ENCODE data around the gene USP9Y.
"Not testable (repeated sequence)": the region's sequence is repeated elsewhere in the genome, so short reads cannot be mapped to it uniquely, and the experiment has no call there.

The USP9Y gene, protein sequence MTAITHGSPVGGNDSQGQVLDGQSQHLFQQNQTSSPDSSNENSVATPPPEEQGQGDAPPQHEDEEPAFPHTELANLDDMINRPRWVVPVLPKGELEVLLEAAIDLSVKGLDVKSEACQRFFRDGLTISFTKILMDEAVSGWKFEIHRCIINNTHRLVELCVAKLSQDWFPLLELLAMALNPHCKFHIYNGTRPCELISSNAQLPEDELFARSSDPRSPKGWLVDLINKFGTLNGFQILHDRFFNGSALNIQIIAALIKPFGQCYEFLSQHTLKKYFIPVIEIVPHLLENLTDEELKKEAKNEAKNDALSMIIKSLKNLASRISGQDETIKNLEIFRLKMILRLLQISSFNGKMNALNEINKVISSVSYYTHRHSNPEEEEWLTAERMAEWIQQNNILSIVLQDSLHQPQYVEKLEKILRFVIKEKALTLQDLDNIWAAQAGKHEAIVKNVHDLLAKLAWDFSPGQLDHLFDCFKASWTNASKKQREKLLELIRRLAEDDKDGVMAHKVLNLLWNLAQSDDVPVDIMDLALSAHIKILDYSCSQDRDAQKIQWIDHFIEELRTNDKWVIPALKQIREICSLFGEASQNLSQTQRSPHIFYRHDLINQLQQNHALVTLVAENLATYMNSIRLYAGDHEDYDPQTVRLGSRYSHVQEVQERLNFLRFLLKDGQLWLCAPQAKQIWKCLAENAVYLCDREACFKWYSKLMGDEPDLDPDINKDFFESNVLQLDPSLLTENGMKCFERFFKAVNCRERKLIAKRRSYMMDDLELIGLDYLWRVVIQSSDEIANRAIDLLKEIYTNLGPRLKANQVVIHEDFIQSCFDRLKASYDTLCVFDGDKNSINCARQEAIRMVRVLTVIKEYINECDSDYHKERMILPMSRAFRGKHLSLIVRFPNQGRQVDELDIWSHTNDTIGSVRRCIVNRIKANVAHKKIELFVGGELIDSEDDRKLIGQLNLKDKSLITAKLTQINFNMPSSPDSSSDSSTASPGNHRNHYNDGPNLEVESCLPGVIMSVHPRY (N-terminal part only)

DNA sequence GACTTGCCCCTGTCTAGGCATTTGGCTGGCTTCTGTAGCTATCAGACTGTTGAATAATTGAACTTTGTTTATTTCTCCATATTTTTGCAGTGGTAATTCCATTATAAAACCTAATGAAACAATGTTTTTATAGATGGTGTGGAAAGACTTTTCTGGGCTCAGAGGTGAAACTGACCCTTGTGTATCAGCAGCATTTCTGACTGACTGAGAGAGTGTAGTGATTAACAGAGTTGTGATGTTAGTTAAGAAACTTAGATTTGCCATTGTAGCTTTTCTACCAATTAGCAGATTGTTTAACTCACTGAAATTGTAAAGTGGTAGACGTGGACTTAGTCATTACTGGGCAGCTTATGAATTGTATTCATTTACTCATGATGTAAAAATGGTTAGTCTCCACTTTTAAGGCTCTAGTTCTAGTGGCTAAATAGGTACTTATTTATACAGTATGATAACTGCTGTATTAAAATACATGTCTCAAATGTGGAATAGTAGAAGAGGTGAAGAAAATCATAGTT is at the start of gene USP9Y:
TSS of gene USP9Y (plus strand) at position 51 of the 515 bp plus-strand sequence. CDS start 8,217 bp downstream, outside the sequence.
- no peak for DNase-seq

DNA sequence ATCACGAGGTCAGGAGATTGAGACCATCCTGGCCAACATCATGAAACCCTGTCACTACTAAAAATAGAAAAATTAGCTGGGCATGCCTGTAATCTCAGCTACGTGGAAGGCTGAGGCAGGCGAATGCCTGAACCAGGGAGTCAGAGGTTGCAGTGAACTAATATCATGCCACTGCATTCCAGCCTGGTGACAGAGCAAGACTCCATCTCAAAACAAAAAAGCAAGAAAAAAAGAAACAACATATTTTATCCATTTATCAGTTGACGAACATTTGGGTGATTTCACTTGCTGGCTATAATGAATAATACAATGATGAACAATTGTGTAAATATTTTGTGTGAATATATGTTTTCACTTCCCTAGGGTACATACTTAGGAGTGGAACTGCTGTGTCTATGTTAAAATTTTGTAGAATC is 49.4 kb upstream of the USP9Y start:
- DNase-seq, result no peak

DNA sequence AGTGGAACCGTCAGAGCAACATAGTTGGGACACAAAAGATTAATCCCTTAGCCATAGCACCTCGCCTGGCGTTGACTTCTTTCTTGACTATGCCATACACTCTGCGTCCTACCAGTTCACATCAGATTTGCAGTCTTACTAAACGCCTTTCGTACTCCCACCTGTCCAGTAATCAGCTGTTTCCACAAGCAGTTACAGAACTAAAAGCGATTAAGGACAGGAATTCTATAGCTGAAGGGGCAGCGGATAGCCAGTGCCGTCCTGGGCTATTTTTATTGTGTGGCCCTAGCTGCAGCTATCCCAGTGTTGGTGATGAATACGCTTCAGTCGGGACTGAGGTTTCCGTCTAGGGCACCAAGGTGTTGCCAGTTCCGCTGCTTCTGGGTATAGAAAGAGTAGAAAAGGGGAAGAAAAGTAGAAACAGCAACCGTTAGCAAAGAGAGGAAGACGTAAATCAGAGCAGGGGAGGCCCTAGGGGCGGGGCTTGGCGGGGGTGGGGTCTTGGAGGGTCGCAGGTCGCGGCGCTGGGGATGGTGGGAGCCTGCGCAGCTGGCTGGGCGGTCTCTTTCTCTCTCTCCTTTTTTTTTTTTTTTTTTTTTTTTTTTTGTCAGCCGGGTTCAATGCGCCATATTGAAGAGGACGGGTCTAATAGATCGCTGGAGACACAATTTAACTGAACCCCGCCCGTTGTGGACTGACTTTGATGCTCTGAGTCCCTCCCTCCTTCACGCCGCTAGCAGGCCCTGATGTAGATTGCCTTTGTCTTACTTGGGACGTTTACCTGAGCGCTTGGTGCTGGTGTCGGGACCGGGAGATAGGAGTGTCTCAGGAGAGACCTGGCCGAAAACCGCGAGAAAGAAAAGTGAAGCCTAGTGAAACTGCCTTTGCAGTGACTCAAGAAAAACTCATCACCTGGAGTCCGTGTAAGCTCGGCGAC is 39.0 kb upstream of the USP9Y start:
- DNase-seq, result peak; percentile 62

DNA sequence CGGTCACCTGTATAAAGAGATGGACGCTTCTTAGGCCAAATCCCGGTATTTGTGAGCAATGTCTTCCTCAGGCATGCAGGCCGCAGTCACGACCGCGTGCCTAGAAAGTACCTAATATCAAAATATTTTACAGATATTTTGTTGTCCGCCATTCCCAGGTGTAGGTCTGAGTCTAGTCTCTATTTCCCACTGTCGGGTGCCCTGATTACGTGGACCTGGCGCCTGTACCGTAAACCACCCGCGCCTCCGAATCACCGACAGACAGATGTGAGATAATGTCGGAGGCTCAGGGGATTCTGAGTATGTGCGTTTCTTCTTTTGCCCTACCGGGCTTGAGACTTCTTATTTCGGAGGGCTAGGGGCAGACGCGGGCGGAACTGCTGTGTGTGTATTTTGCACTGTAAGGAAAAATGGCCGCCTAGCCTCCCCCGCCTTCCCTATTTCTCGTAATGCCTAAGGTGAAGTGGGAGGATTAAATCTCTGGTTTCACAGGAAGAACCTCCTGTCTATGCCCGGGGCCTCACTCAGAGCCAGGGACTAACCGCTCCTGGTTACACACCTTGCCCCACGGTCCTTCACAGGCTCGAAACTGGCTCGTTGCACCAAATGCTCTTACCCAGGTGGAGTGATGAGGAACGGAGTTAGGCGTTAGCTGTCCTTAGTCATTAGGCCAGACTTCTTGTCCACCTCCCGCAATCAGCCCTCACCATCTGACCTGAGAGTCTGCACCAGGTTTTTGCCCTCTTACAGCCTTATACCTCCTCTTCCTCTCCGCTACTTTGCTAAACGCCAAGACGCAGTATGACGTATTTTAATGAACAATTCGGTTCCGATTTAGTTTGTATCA is 38.1 kb upstream of the USP9Y start:
- DNase-seq, result peak; percentile 56

DNA sequence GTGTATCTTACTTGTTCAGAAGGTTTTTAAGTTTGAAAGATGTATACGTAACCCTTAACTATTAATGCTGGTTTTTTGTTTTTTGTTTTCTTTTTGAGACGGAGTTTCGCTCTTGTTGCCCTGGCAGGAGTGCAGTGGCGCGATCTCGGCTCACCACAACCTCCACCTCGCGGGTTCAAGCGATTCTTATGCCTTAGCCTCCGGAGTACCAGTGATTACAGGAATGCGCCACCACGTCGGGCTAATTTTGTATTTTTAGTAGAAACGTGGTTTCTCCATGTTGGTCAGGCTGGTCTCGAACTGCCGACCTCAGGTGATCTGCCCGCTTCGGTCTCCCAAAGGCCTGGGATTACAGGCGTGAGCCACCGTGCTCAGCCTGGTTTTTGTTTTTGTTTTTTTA is 37.2 kb upstream of the USP9Y start:
- DNase-seq, result not testable (repeated sequence)

DNA sequence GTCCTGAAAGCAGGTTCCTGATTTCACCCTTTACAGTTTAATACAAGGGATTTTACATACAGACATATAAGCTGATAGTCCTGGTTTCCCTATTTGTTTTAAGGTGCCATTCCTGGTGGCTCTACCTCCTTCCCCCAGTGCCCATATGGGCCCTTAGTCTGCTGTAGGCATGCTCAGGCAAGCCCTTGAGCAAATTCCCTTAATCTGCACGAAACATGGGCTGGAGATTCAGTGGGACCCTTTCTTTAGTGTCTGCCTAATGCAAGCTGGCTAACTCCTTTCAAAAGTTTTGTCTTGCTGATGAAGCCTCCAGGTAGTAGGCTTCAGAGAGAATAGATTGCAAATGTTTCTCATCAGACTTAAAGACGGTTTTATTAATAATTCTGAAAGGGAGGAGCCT is 22.9 kb upstream of the USP9Y start:
- no peak for DNase-seq

DNA sequence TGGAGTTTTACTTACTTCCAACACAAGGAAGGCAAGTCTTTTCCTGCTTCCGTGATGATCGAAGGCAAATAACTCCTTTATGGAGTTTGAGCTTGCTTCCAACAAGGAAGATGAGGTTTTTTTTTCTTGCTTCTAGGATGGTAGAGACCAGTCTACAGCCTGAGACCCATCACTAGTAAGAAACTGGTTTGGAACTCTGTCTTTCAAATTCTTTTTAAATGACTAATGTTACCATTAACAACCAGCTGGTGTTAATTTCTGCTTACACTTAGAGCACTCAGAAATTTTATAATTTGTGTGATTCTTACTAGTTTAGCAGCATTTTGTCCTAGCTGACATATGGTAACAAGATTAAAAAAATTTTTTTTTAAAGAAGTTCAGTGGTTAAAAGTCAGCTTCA is 19.5 kb upstream of the USP9Y start:
- DNase-seq, result no peak

DNA sequence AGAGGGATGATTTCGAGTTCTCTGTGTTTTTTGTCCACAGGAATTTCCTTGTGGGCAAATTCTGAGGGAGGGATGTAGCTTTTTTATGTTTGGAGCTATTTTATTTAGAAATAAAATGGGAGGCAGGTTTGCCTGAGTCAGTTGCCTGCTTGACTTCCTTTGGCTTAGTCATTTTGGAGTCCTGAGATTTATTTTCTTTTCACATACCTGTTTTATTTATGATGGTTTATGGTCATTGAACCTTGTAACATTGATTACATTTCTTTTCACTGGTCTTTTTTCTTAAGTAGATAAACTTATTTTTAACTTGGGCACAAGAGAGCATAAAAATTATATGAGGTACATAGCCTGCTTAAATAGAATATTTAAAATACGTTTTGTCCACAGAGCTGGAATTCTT is 12.7 kb upstream of the USP9Y start:
- DNase-seq, result no peak

DNA sequence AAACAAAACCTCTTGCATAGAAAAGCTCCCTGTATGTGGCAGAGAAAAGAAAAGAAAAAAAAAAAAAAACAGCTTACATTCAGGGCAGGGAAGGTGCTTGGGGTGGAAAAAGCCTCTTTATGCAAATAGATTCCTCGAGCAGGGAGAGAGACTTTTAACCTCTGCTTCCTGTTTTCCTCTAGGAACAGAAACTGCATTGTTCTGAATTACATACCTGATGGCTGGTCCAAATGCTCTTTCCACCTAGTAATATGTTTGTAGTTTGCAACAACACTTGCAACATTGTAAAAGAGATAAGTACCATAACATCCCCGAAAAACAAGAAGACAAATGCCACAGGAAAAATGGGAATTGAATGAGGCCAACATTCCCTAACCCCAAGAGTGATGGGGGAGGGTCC is 944 bp upstream of the USP9Y start:
- no peak for DNase-seq

DNA sequence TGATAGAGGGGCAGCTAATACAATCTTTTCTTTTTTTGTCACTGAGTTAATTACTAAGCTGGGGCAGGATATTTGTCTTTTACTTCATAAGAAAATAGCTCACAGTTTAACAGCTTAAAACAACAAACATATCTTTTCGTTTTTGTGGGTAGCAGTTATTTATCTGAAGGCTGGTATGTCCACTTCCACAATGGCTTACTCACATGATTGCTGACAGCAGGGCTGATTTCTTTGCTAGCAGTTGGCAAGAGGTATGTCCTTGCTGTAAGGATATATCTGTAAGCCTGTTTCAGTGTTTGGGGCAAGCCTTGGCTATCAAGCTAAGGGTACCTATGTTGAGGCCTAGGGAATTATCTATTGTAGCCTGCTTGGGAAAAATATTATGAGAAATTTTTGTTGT is 1.1 kb downstream of the USP9Y start:
- no peak for DNase-seq

DNA sequence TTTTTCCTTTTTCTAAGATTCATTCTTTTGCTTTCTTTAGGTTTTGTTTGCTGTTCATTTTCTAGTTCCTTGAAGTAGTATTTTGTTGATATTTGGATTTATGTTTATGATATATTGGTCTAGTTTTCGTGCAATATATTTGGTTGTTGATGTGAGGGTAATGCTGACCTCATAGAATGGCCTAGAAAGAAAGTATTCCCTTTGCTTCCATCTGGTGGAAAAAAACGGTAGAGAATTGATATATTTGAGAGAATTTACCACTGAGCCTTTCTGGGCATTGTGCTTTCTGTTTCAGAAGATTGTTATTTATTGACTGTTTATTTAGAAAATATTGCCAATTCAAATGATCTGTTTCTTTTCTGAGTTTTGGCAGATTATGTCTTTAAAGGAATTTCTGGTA is 9.4 kb downstream of the USP9Y start:
- DNase-seq, result no peak

DNA sequence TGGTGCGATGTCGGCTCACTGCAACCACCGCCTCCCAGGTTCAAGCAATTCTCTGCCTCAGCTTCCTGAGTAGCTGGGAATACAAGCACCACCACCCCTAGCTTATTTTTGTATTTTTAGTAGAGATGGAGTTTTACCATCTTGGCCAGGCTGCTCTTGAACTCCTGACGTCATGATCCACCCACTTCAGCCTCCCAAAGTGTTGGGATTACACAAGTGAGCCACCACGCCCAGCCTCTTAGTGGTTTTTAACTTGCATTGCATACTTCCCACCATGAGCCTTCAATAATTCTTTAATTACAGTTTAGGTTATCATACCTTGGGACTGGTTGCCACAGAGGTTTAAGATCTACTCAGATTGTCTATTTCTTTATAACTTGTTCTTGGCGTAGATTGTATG is 14.3 kb downstream of the USP9Y start:
- DNase-seq, result no peak

DNA sequence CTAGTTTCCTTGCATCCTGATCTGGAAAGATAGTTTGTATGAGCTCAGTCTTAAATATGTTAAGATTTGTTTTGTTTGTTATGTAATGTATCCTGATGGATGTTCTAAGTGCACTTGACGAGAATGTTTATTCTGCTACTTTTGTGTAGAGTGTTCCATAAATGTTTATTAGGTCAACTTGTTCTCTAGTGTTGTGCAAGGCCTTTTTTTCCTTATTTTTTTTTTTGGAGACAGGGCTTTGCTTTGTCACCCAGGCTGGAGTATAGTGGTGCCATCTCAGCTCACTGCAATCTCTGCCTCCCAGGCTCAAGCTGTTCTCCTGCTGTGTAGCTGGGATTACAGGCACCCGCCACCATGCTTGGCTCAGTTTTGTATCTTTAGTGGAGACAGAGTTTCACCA is 28.7 kb downstream of the USP9Y start:
- no peak for DNase-seq

DNA sequence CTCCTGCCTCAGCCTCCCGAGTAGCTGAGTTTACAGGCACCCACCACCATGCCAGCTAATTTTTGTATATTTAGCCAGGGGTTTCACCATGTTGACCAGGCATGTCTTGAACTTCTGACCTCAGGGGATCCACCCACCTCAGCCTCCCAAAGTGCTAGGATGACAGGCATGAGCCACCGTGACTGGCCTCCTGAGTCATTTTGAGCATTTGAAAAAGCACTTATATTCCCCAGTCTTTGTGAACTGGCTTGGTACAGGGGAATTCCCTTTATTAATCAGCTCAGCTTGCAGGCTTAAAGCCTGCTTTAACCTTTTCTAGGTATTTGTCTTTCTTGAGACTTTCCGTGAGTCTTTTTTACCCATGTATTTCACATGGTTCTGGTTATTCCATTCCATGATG is 32.6 kb downstream of the USP9Y start:
- DNase-seq, result no peak

DNA sequence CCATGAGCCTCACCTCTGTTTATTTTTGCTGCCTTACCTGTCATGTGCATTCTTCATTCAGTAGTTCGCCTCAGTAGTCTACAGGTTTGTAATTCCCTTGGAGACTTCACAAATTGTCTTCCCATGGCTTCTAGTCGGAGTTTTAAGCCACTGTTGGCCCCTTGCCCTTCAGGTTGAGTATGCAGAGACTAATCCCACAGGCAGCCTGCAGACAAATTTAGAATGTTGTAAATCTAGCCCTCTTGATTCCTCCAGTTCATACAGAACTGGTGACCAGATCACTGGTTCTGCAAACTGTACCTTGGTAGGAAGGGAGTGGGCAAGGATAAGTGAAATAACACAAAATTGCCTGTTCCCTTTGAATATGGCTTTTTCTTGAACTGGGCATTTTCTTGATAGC is 33.0 kb downstream of the USP9Y start:
- DNase-seq, result no peak

DNA sequence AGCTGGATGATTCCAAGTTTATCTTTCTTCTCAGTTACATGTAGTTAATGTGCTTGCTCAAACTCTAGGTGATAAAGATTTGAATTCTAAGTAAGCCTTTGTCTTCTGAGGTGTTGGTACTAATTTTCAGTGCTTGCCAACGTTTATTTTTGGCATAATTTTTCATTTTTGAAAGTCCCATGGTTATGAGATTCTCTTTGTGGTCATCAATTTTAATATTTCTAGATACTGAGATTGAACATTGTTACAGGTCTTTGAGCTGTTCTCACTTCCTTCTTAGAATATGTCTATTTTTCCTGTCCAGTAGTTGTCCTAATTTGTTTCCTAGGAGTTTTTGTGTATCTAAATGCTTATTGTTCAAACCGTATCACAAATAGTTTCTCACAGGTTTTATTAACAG is 40.4 kb downstream of the USP9Y start:
- no peak for DNase-seq

DNA sequence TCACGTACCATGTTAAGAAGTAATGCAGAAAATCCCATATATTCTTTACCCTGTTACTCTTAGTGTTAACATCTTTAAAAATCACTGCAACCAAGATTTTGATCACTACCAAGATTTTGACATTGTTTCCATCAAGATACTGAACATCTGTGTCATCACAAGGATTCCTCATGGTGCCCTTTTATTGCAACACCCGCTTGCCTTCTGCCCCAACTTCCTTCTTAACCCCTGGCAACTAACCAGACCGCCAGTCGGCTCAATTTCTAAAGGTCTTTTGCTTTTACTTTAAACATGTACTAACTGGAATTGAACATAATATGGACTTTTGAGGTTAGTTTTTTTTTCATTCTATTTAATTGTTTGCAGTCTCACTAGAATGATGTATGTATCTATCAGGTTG is 41.7 kb downstream of the USP9Y start:
- DNase-seq, result no peak

DNA sequence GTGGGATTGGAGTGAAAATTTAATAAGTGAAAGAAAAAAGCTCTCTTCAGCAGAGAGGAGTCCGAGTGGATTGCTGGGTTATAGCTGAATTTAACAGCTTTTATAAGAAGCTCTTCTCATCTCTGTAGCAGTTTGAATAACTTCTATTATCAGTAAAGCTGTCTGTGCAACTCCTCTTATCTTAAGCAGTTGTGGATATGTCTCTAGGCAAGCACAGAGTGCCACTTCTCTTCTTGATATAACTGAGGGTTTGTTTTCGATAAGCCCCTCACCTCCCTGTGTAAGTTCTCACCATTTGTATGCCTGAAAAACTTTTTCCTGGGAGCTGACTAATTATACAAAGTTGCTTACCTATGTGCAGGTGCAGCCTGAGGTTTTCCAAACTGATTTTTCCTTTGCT is 43.1 kb downstream of the USP9Y start:
- DNase-seq, result no peak

DNA sequence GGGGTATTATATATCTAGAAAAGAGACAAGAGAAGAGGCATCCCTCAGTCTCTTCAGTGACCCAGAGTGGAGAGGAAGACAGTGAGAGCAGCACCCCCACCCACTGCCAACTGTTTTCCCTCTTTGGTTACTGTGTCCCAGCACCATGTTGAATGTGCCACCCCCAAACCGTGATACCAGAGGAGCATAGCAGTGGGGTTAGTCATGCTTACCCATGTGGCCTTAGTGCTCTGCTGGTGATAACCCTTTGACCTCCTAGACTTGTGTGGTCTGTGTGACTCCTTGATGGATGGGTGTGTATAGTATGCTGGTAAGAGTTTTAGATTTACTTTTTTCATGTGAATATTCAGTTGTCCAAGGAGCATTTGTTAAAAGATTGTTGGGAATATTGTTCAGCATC is 48.3 kb downstream of the USP9Y start:
- DNase-seq, result no peak

DNA sequence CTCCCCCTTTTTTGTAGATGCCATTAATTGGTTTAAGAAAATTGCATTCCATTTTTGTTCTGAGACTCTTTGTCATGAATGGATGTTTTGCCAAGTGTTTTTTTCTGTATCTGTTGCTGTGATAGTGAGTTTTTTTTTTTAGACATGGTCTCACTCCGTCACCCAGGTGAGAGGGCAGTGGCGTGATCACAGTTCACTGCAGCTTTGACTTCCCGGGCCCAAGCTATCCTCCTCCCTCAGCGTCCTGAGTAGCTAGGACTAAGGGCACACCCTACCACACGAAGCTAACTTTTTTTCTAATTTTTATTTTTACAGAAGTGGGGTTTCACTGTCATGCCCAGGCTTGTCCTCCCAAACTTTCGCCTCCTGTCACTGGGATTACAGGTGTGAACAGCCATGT is 51.8 kb downstream of the USP9Y start:
- no peak for DNase-seq

DNA sequence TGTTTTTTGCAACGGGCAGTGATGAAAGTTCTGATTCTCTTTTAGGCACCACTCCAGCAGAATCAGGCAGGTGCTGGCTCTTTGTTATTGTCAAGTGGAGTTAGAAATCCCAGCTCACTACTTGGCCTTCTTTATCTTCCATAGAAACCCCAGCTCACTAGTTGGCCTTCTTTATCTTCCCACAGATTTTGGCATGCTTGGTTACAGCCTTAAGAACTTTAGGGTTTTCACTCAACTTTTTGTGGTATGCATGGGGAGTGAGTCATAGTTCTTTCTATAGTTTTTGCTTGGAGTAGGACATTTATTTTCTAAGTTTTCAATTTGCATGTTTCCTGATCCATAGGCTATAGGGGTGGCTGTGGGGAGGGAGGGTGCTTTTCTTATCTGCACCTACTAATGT is 55.0 kb downstream of the USP9Y start:
- DNase-seq, result no peak

DNA sequence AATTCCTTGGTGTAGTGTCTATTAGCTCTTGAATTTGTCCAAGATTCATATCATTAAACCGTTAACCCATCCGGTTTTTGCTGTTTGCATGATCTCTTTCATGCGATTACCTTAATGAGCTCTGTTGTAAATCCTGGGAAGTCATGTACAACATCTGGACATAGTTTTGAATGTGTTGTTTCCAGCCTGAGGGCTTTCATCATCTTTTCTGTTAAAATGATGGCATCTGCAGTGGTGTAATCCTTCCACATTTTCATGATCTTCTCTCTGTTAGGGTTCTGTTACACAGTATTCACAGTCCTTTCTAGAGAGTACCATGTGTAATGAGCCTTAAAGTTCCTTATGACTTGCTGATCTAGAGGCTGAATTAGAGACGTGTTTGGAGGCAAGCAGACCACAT is 64.9 kb downstream of the USP9Y start:
- DNase-seq, result no peak
